Neuronal stem cell (in vitro differentiated cells): Measurements from ENCODE around the gene MYL3.

ENCODE experiments used
- DNase-seq: peaks from one replicate; pipeline ENCODE4 v3.0.0-alpha.2; 2013; ENCODE audit warnings: low spot score
- H2AFZ ChIP-seq: one replicate; pipeline ENCODE4 v1.6.1; 2013; ENCODE audit warnings: mild to moderate bottlenecking, low read length, inconsistent platforms
- H2AK5ac ChIP-seq: 2 replicates; pipeline ENCODE4 v1.6.1; 2013; ENCODE audit warnings: low read depth, mild to moderate bottlenecking, inconsistent platforms, low read length, moderate library complexity, mixed read lengths
- H2BK120ac ChIP-seq: 2 replicates; pipeline ENCODE4 v1.6.1; 2013; ENCODE audit warnings: low read depth, mild to moderate bottlenecking, inconsistent platforms, low read length, moderate library complexity, mixed read lengths
- H2BK12ac ChIP-seq: one replicate; pipeline ENCODE4 v1.6.1; 2013; ENCODE audit warnings: low read length, inconsistent platforms
- H2BK15ac ChIP-seq: 2 replicates; pipeline ENCODE4 v1.6.1; 2013; ENCODE audit warnings: mild to moderate bottlenecking, low read length, inconsistent platforms, mixed read lengths
- H2BK5ac ChIP-seq: one replicate; pipeline ENCODE4 v1.6.1; 2013; ENCODE audit warnings: inconsistent platforms, mild to moderate bottlenecking, low read length, moderate library complexity
- H3K14ac ChIP-seq: one replicate; pipeline ENCODE4 v1.6.1; 2013; ENCODE audit warnings: low read length, inconsistent platforms
- H3K18ac ChIP-seq: 2 replicates; pipeline ENCODE4 v1.6.1; 2013; ENCODE audit warnings: low read length, inconsistent platforms
- H3K23ac ChIP-seq: 2 replicates; pipeline ENCODE4 v1.6.1; 2013; ENCODE audit warnings: low read depth, mild to moderate bottlenecking, mixed read lengths, low read length, inconsistent platforms; ENCODE audit not compliant: poor library complexity
- H3K27ac ChIP-seq: replicated peaks from 3 replicates; pipeline ENCODE4 v1.5.1; 2013; ENCODE audit warnings: low read length, inconsistent platforms
- H3K27me3 ChIP-seq, 3 experiments: 2 replicates each; pipeline ENCODE4 v1.6.1; 2013; ENCODE audit warnings: low read length in 3 of 3, mild to moderate bottlenecking in 2 of 3, inconsistent platforms in 1 of 3, low read depth in 1 of 3, mixed read lengths in 1 of 3, moderate library complexity in 1 of 3; ENCODE audit not compliant: control insufficient read depth in 3 of 3, insufficient read depth in 3 of 3
- H3K36me3 ChIP-seq, 2 donors: replicated peaks in 1 of 2; 2 replicates each; pipeline ENCODE4 v1.6.1; 2013; ENCODE audit warnings: low read length in 2 of 2; ENCODE audit not compliant: control insufficient read depth in 2 of 2, insufficient read depth in 2 of 2
- H3K4ac ChIP-seq: 2 replicates; pipeline ENCODE4 v1.6.1; 2013; ENCODE audit warnings: inconsistent platforms, mild to moderate bottlenecking, low read length, moderate library complexity
- H3K4me1 ChIP-seq, 2 donors: 1 replicate in 1 of 2; 2 replicates in 1 of 2; pipeline ENCODE4 v1.6.1; 2013; ENCODE audit warnings: low read length in 2 of 2, low read depth in 1 of 2; ENCODE audit not compliant: control insufficient read depth in 2 of 2, insufficient read depth in 1 of 2
- H3K4me2 ChIP-seq: one replicate; pipeline ENCODE4 v1.6.1; 2013; ENCODE audit warnings: mild to moderate bottlenecking, low read length, inconsistent platforms; ENCODE audit not compliant: insufficient read depth, poor library complexity, severe bottlenecking
- H3K4me3 ChIP-seq, 2 donors: 2 replicates each; pipeline ENCODE4 v1.5.1; 2013; ENCODE audit warnings: low read length in 2 of 2, mild to moderate bottlenecking in 2 of 2, inconsistent platforms in 1 of 2, moderate library complexity in 1 of 2
- H3K79me1 ChIP-seq: one replicate; pipeline ENCODE4 v1.6.1; 2013; ENCODE audit warnings: low read depth, mild to moderate bottlenecking, inconsistent platforms, low read length, moderate library complexity
- H3K9ac ChIP-seq: one replicate; pipeline ENCODE4 v1.6.1; 2013; ENCODE audit warnings: mild to moderate bottlenecking, low read depth, low read length, inconsistent platforms; ENCODE audit not compliant: poor library complexity
- H3K9me3 ChIP-seq, 2 donors: replicated peaks in 1 of 2; 2 replicates each; pipeline versions ENCODE3 to v1.6.1; 2013; ENCODE audit warnings: low read length in 2 of 2, mild to moderate bottlenecking in 2 of 2, inconsistent platforms in 1 of 2, low read depth in 1 of 2, mixed read lengths in 1 of 2, moderate library complexity in 1 of 2; ENCODE audit not compliant: control insufficient read depth in 2 of 2, insufficient read depth in 1 of 2
- H4K8ac ChIP-seq: one replicate; pipeline ENCODE4 v1.6.1; 2013; ENCODE audit warnings: low read depth, mild to moderate bottlenecking, inconsistent platforms, low read length, moderate library complexity
- H4K91ac ChIP-seq: one replicate; pipeline ENCODE4 v1.6.1; 2013; ENCODE audit warnings: low read length, low read depth, mild to moderate bottlenecking, inconsistent platforms; ENCODE audit not compliant: poor library complexity
- WGBS, 2 donors: extraction: QIAGEN DNeasy Blood & Tissue Kit; methylation state at CpG; one replicate each; pipeline ENCODE4 v1.1.7; 2013; ENCODE audit warnings: missing lambda C conversion rate in 2 of 2, mixed read lengths in 1 of 2; ENCODE audit not compliant: insufficient read length in 2 of 2, insufficient replicate concordance in 1 of 2; ENCODE audit errors: extremely low coverage in 2 of 2; 5-methylcytosine and 5-hydroxymethylcytosine counted together

Gene MYL3

DNA sequence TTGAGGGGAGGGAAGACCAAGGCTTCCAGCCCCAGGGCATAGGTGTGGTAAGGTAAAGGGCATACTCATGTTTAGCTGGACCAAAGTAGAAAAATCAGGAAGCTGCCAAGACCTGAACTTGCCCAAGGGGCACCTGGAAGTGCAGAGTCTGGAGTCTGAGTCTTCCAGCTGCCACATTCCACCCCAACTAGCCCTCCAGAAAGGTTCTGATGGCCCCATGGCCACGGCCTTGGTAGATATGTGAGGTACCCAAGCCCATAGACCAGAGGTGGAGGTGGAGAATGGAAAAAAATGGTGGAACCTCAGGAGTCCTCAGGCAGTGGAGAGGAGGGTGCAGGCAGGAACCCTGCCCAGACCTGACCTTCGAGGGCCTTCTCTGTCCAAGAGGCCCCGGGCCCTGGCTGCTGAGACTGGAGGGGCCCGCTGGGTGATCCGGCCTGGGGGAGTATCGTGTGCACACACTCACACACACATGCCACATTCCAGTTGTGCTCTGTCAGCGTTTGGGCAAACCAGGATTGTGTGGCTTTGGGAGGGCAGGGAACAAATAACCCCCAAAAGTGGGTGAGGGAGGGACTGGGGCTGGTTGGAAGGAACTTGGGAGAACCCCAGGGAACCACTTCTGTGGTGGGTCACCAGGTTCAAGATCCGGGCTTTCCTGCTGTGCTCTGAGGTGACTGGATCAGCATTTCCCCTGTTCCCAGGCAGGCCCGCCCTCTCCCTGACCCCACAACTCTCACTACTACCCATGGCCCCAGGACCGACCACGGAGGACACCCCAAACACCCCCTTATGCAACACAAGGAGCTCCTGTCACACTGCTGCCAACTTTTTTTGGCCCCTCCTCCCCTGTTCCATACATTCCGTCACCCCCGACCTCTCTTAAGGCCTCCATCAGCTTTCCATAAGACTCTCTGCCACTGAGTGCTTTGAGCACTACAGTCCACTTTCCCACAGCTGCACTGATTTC, 11.6 kb downstream of the MYL3 start:
- no peak overlapping the region for H2AFZ ChIP-seq
- no peak overlapping the region for H2BK120ac ChIP-seq
- H3K4me3 ChIP-seq = no peak overlapping the region
- no peak overlapping the region for H3K4ac ChIP-seq
- H3K36me3 ChIP-seq = no peaks in the 10 kb centered on the region
- H2BK12ac ChIP-seq = no peak overlapping the region
- no peak overlapping the region for H3K4me2 ChIP-seq
- no peak overlapping the region for H2BK5ac ChIP-seq
- no peak overlapping the region for H3K23ac ChIP-seq
- H3K14ac ChIP-seq = no peak overlapping the region
- WGBS, 2 donors = no CpG with 5 or more reads among the region's 13 CpGs
- no peak for DNase-seq
- H2AK5ac ChIP-seq = no peak overlapping the region
- peak overlapping the region; percentile 33 for H2BK15ac ChIP-seq
- no peak overlapping the region for H4K8ac ChIP-seq
- H3K27ac ChIP-seq = no peak overlapping the region
- H3K9ac ChIP-seq = no peak overlapping the region
- peaks cover 3 to 17% of the 10 kb centered on the region in 2 donors for H3K4me1 ChIP-seq
- H3K27me3 ChIP-seq = peaks cover 0 to 6% (median 0%) of the 10 kb centered on the region in 3 experiments
- no peaks in the 10 kb centered on the region for H3K79me1 ChIP-seq
- H3K18ac ChIP-seq = no peak overlapping the region
- H3K9me3 ChIP-seq = peaks cover 0 to 3% of the 10 kb centered on the region in 2 donors
- H4K91ac ChIP-seq = no peak overlapping the region

DNA sequence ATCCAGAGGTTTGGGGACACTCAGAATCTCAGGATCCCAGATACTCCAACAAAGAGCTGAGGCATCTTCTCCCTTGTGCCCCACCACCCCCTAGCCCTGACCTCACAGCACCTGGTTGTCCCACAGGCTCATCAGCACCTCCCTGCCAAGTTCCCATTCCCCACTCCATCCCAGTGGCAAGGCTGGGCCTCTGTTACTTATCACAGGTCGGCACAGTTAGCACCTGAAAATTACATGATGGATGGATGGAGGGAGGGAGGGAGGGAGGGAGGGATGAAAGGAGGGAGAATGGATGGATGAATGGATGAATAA, 12.8 kb downstream of the MYL3 start:
- peak overlapping the region; percentile 57 for H3K18ac ChIP-seq
- H3K36me3 ChIP-seq = no peaks in the 10 kb centered on the region
- no peak overlapping the region for H3K9ac ChIP-seq
- H3K4me3 ChIP-seq = no peak overlapping the region
- no peak overlapping the region for H2BK12ac ChIP-seq
- H3K23ac ChIP-seq = peak overlapping the region; percentile 26
- no peak overlapping the region for H2AFZ ChIP-seq
- no peak overlapping the region for H4K91ac ChIP-seq
- no peak overlapping the region for H3K27ac ChIP-seq
- peaks cover 3 to 24% of the 10 kb centered on the region in 2 donors for H3K4me1 ChIP-seq
- H3K4me2 ChIP-seq = no peak overlapping the region
- H2BK5ac ChIP-seq = peak overlapping the region; percentile 7
- no peak overlapping the region for H2BK120ac ChIP-seq
- H3K9me3 ChIP-seq = peaks cover 0 to 3% of the 10 kb centered on the region in 2 donors
- peak overlapping the region; percentile 81 for H2BK15ac ChIP-seq
- H3K4ac ChIP-seq = no peak overlapping the region
- H4K8ac ChIP-seq = no peak overlapping the region
- DNase-seq = no peak
- WGBS, 2 donors = no CpG with 5 or more reads among the region's 1 CpG
- H3K27me3 ChIP-seq = peaks cover 0 to 6% (median 0%) of the 10 kb centered on the region in 3 experiments
- H2AK5ac ChIP-seq = peak overlapping the region; percentile 89
- H3K79me1 ChIP-seq = no peaks in the 10 kb centered on the region
- no peak overlapping the region for H3K14ac ChIP-seq

DNA sequence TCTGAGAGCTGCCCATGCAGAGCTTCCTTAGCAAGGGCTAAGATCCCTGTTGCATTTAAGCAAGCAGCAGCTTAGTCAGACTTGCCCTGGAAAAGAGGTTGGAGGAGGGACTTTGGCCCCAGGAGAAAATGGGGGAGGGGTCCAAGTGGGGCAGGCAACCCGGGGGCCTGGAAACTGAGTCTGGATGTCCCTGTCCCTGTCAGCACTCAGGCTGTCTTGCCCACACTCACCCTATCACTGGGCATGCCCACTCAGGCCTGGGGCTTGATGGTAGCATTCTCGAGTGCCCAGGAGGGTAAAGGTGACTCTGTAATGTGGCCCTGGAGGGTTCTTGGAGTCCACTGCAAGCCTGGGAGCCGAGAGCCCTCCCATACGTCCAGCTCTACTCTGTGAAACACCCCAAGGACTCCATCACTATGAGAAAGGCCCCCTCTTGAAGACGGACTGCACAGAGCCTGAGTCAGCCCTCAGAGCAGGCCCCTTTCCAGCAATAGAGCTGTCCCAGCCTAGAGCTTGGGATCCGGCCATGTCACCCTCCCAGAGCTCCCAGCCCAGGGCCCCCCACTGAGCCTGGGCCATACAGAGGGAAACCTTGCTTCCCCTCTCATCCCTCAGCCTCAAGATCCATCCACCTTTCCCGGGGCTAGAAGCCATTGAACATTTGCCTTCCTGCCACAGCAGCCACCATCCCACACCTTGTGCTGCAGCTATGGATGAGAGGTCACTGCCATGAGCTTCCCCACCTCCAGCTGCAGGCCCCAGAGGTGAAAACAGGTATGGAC, 13.4 kb downstream of the MYL3 start:
- H3K79me1 ChIP-seq = no peaks in the 10 kb centered on the region
- H3K9ac ChIP-seq = no peak overlapping the region
- H3K4ac ChIP-seq = no peak overlapping the region
- H4K8ac ChIP-seq = no peak overlapping the region
- no peak overlapping the region for H3K14ac ChIP-seq
- H3K4me3 ChIP-seq = no peak overlapping the region
- peak overlapping the region; percentile 89 for H2AK5ac ChIP-seq
- H2BK12ac ChIP-seq = no peak overlapping the region
- no peak overlapping the region for H4K91ac ChIP-seq
- H3K4me2 ChIP-seq = no peak overlapping the region
- peaks cover 0 to 6% (median 0%) of the 10 kb centered on the region in 3 experiments for H3K27me3 ChIP-seq
- H2BK5ac ChIP-seq = peak overlapping the region; percentile 68
- peak overlapping the region; percentile 26 for H3K23ac ChIP-seq
- no peak overlapping the region for H2BK120ac ChIP-seq
- no peak for DNase-seq
- H2BK15ac ChIP-seq = peak overlapping the region; percentile 81
- no peak overlapping the region for H3K27ac ChIP-seq
- H2AFZ ChIP-seq = no peak overlapping the region
- H3K18ac ChIP-seq = peak overlapping the region; percentile 68
- peaks cover 3 to 29% of the 10 kb centered on the region in 2 donors for H3K4me1 ChIP-seq
- no CpG with 5 or more reads among the region's 7 CpGs for WGBS, 2 donors
- H3K9me3 ChIP-seq = peaks cover 0 to 3% of the 10 kb centered on the region in 2 donors
- no peaks in the 10 kb centered on the region for H3K36me3 ChIP-seq
